PC-9 (cell line): ENCODE measurements around the gene SMCO2. TPM values are rescaled to one million over a fixed set of nuclear protein-coding genes. Genes with fewer than 3 reads are reported as not detected.

ENCODE experiments used
- BruUV-seq: library from RNA; stranded (reverse); fragments of 400-500 nt; replicated peaks from 2 replicates; lab custom pipeline; 2021; lab: Mats Ljungman, UMichigan
- CTCF ChIA-PET: fragments of 300-600 bp; sonication (Branson Sonifier 250); formaldehyde crosslinking; loops from one replicate; lab custom pipeline; 2022; ENCODE audit warnings: antibody characterized with exemption; lab: Charles Lee
- POLR2A ChIA-PET: fragments of 300-600 bp; sonication (Branson Sonifier 250); formaldehyde crosslinking; loops from one replicate; lab custom pipeline; 2022; ENCODE audit warnings: antibody characterized with exemption; ENCODE audit not compliant: unreplicated experiment; lab: Charles Lee
- DNase-seq, 2 experiments: peaks; one replicate each; pipeline versions ENCODE4 v3.0.0 to v3.0.0-alpha.2; 2015 to 2022; ENCODE audit warnings: mixed read lengths in 1 of 2
- H2AFZ ChIP-seq: fragments of 200-600 bp; sonication (generic); 2 replicates; pipeline ENCODE4 v1.8.1; 2017; ENCODE audit warnings: antibody characterized with exemption
- H3F3A ChIP-seq: fragments of 200-600 bp; sonication (generic); 2 replicates; pipeline ENCODE4 v1.8.1; 2017; ENCODE audit warnings: antibody characterized with exemption, mild to moderate bottlenecking, low read depth; ENCODE audit not compliant: insufficient read depth
- H3K27ac ChIP-seq: fragments of 200-600 bp; sonication (generic); 2 replicates; pipeline ENCODE4 v1.6.1; 2016; ENCODE audit warnings: mixed run types
- H3K27me3 ChIP-seq: fragments of 200-600 bp; sonication (generic); 2 replicates; pipeline ENCODE4 v1.6.1; 2016; ENCODE audit warnings: low read depth, mixed run types; ENCODE audit not compliant: insufficient read depth
- H3K36me3 ChIP-seq: fragments of 200-600 bp; sonication (generic); 2 replicates; pipeline ENCODE4 v1.6.1; 2016; ENCODE audit warnings: low read depth, mixed run types
- H3K4me1 ChIP-seq: fragments of 200-600 bp; sonication (generic); replicated peaks from 2 replicates; pipeline ENCODE4 v1.6.1; 2016; ENCODE audit warnings: mixed run types; ENCODE audit not compliant: insufficient read depth
- H3K4me2 ChIP-seq: fragments of 200-600 bp; sonication (generic); 2 replicates; pipeline ENCODE4 v1.6.1; 2017; ENCODE audit warnings: mixed run types
- H3K4me3 ChIP-seq: fragments of 200-600 bp; sonication (generic); 2 replicates; pipeline ENCODE4 v1.6.1; 2016; ENCODE audit warnings: mixed run types
- H3K79me2 ChIP-seq: fragments of 200-600 bp; sonication (generic); 2 replicates; pipeline ENCODE4 v1.6.1; 2017; ENCODE audit warnings: low read depth, mixed run types
- H3K9me2 ChIP-seq: fragments of 200-600 bp; sonication (generic); 2 replicates; pipeline ENCODE4 v1.8.1; 2017; ENCODE audit warnings: mild to moderate bottlenecking; ENCODE audit not compliant: insufficient read depth
- H3K9me3 ChIP-seq: fragments of 200-600 bp; sonication (generic); 2 replicates; pipeline ENCODE4 v1.8.1; 2016; ENCODE audit warnings: low read depth; ENCODE audit not compliant: insufficient read depth
- H4K20me1 ChIP-seq: fragments of 200-600 bp; sonication (generic); 2 replicates; pipeline ENCODE4 v1.8.1; 2017; ENCODE audit not compliant: insufficient read depth
- CTCF ChIP-seq: fragments of 200-600 bp; sonication (generic); conservative IDR thresholded peaks from 2 replicates; pipeline ENCODE4 v1.6.1; 2017; ENCODE audit warnings: mixed run types, antibody characterized with exemption, mild to moderate bottlenecking, moderate library complexity
- EZH2 ChIP-seq: fragments of 200-600 bp; sonication (generic); IDR thresholded peaks from 2 replicates; pipeline ENCODE4 v1.8.0; 2017; ENCODE audit warnings: antibody characterized with exemption, low read depth
- intact Hi-C: fragments of 100-400 bp; cut with micrococcal nuclease; formaldehyde crosslinking; loops from one replicate; pipeline ENCODE4 v1.10.0; 2022; ENCODE audit not compliant: unreplicated experiment
- total RNA-seq: library from RNA; stranded (reverse); gene quantifications from 2 replicates; pipeline ENCODE4 v1.2.3, GENCODE V29; 2021

Gene SMCO2
- total RNA-seq, 1 experiment from 2014 or later: 3.7 TPM

- Histone ChIP-seq H3K4me3 (no peak overlapping the region), H3K9me3 (no peaks in the 10 kb centered on the region), H3K79me2 (no peaks in the 10 kb centered on the region), H3K27me3 (no peaks in the 10 kb centered on the region), H3K4me1 (0 out of 2 replicates have a peak, but pooled peaks cover 11% of the 10 kb centered on the region), H3K36me3 (no peaks in the 10 kb centered on the region), H4K20me1 (no peaks in the 10 kb centered on the region), H3K9me2 (no peaks in the 10 kb centered on the region), H2AFZ (no peak overlapping the region), H3K4me2 (no peak overlapping the region), H3F3A (peaks cover 5% of the 10 kb centered on the region; the same call in 1 of the 2 replicates), H3K27ac (no peak overlapping the region)
- no peak for DNase-seq
- BruUV-seq: no TSS peak
- ChIA-PET CTCF (no interaction called here), POLR2A (no interaction called here)
- TF ChIP-seq EZH2 (no peak), CTCF (no peak)
- intact Hi-C loops: no loop called here
Observed at GRCh38 chr12:27431185-27431584, 15.4 kb upstream of the SMCO2 start.

GRCh38 chr12:27434673-27435565 lies 11.6 kb upstream of the SMCO2 start:
- H2AFZ ChIP-seq: no peak overlapping the region
- TF ChIP-seq EZH2 (no peak), CTCF (peak; percentile 77)
- POLR2A ChIA-PET: no interaction called here

GRCh38 chr12:27436029-27436428 lies 10.5 kb upstream of the SMCO2 start:
- Histone ChIP-seq H3K4me2 (no peak overlapping the region), H3K27me3 (no peaks in the 10 kb centered on the region), H2AFZ (no peak overlapping the region), H3K79me2 (no peaks in the 10 kb centered on the region), H3K4me3 (no peak overlapping the region), H3K36me3 (no peaks in the 10 kb centered on the region), H3F3A (no peaks in the 10 kb centered on the region; the same call in 1 of the 2 replicates), H3K4me1 (0 out of 2 replicates have a peak, but pooled peaks cover 3% of the 10 kb centered on the region), H4K20me1 (no peaks in the 10 kb centered on the region), H3K27ac (no peak overlapping the region), H3K9me2 (no peaks in the 10 kb centered on the region), H3K9me3 (no peaks in the 10 kb centered on the region)
- intact Hi-C loops: loop anchor here (5.0 kb wide), 1 partner anchor 86 kb away; the partner anchor contains the start of gene PPFIBP1
- no peak for DNase-seq
- no TSS peak for BruUV-seq
- no peak for TF ChIP-seq CTCF
- no peak for TF ChIP-seq EZH2
- POLR2A ChIA-PET: no interaction called here
- CTCF ChIA-PET: interaction anchor here (0.6 kb wide), 1 partner anchor 86 kb away, joined by 3 read pairs; no protein-coding TSS in a partner anchor

More at GRCh38 chr12:27434673-27435565, 11.6 kb upstream of the SMCO2 start:
- Histone ChIP-seq H3K27me3 (no peaks in the 10 kb centered on the region), H3K4me3 (no peak overlapping the region), H3K4me1 (0 out of 2 replicates have a peak, but pooled peaks cover 3% of the 10 kb centered on the region), H3F3A (peaks cover 1% of the 10 kb centered on the region; the same call in 1 of the 2 replicates), H3K79me2 (no peaks in the 10 kb centered on the region), H3K9me2 (no peaks in the 10 kb centered on the region), H4K20me1 (no peaks in the 10 kb centered on the region), H3K36me3 (no peaks in the 10 kb centered on the region), H3K4me2 (no peak overlapping the region), H3K27ac (no peak overlapping the region), H3K9me3 (no peaks in the 10 kb centered on the region)
- intact Hi-C loops: loop anchor here (1.0 to 5.0 kb wide), 2 partner anchors 87 to 200 kb away; partner anchors contain the start of gene PPFIBP1
- DNase-seq: peak in 1 of 2 experiments; percentile 8
- CTCF ChIA-PET: interaction anchor here (0.6 to 1.1 kb wide), 6 partner anchors 23 to 1567 kb away, joined by 3 to 7 read pairs (median 4); partner anchors contain the start of gene PPFIBP1
- no TSS peak for BruUV-seq
